Ectodermal cell (in vitro differentiated cells): ENCODE data around the gene GPBP1.
"Not testable (repeated sequence)": the region's sequence is repeated elsewhere in the genome, so short reads cannot be mapped to it uniquely, and the experiment has no call there.

Experiments
- H3K27ac ChIP-seq: 2 replicates; pipeline ENCODE4 v1.7.0; 2013; ENCODE audit warnings: mild to moderate bottlenecking, low read depth, low read length; ENCODE audit not compliant: insufficient read depth, poor library complexity, severe bottlenecking
- H3K27me3 ChIP-seq: 2 replicates; pipeline ENCODE4 v1.7.0; 2013; ENCODE audit warnings: mild to moderate bottlenecking, low read length; ENCODE audit not compliant: insufficient read depth, control insufficient read depth, poor library complexity, severe bottlenecking
- H3K36me3 ChIP-seq: one replicate; pipeline ENCODE4 v1.7.0; 2013; ENCODE audit warnings: low read length; ENCODE audit not compliant: control insufficient read depth, insufficient read depth
- H3K4me1 ChIP-seq: one replicate; pipeline ENCODE4 v1.7.0; 2013; ENCODE audit warnings: low read length; ENCODE audit not compliant: control insufficient read depth, insufficient read depth
- H3K4me3 ChIP-seq: 2 replicates; pipeline ENCODE4 v1.7.0; 2013; ENCODE audit warnings: low read depth, low read length, control low read depth; ENCODE audit not compliant: insufficient read depth
- H3K9me3 ChIP-seq: 2 replicates; pipeline ENCODE4 v1.7.0; 2013; ENCODE audit warnings: mild to moderate bottlenecking, low read length, moderate library complexity; ENCODE audit not compliant: control insufficient read depth
- WGBS, 2 experiments: methylation state at CpG; one replicate each; pipeline ENCODE4 v1.1.7; 2013; ENCODE audit warnings: missing lambda C conversion rate in 2 of 2; 5-methylcytosine and 5-hydroxymethylcytosine counted together

GPBP1 gene

GRCh38 chr5:57176350-57176857 lies 2.5 kb downstream of the GPBP1 start:
- no peaks in the 10 kb centered on the region for H3K36me3 ChIP-seq
- H3K27me3 ChIP-seq = no peaks in the 10 kb centered on the region
- no peak overlapping the region for H3K27ac ChIP-seq
- peaks cover 4% of the 10 kb centered on the region for H3K4me1 ChIP-seq
- H3K9me3 ChIP-seq = no peaks in the 10 kb centered on the region
- 11 to 19% methylated on average over 7 of the region's 7 CpGs for WGBS, 2 experiments
- H3K4me3 ChIP-seq = peak overlapping the region; percentile 88

GRCh38 chr5:57177479-57178156 lies 3.8 kb downstream of the GPBP1 start:
- no peaks in the 10 kb centered on the region for H3K36me3 ChIP-seq
- H3K27me3 ChIP-seq = no peaks in the 10 kb centered on the region
- H3K4me3 ChIP-seq = peak overlapping the region; percentile 14
- no peaks in the 10 kb centered on the region for H3K9me3 ChIP-seq
- WGBS, 2 experiments = 89 to 94% methylated on average over 13 to 14 of the region's 14 CpGs
- no peak overlapping the region for H3K27ac ChIP-seq
- H3K4me1 ChIP-seq = peaks cover 4% of the 10 kb centered on the region

GRCh38 chr5:57178238-57178637 lies 4.4 kb downstream of the GPBP1 start:
- H3K36me3 ChIP-seq = not testable (repeated sequence)
- peak overlapping the region; percentile 24 for H3K4me3 ChIP-seq

GRCh38 chr5:57179262-57180200 lies 5.7 kb downstream of the GPBP1 start:
- H3K9me3 ChIP-seq = no peaks in the 10 kb centered on the region
- H3K27me3 ChIP-seq = no peaks in the 10 kb centered on the region
- H3K36me3 ChIP-seq = peaks cover 2% of the 10 kb centered on the region
- H3K27ac ChIP-seq = no peak overlapping the region
- H3K4me1 ChIP-seq = peaks cover 4% of the 10 kb centered on the region
- H3K4me3 ChIP-seq = peak overlapping the region; percentile 24
- WGBS, 2 experiments = 76 to 83% methylated on average over 12 of the region's 12 CpGs

More at GRCh38 chr5:57178238-57178637, 4.4 kb downstream of the GPBP1 start:
- not testable (repeated sequence) for H3K27ac ChIP-seq, H3K4me1 ChIP-seq, H3K9me3 ChIP-seq, H3K27me3 ChIP-seq
- 81 to 84% methylated on average over 12 of the region's 12 CpGs for WGBS, 2 experiments

- Histone ChIP-seq H3K4me3 (no peak overlapping the region), H3K4me1 (peaks cover 7% of the 10 kb centered on the region), H3K9me3 (no peaks in the 10 kb centered on the region), H3K27me3 (no peaks in the 10 kb centered on the region), H3K27ac (no peak overlapping the region), H3K36me3 (peaks cover 3% of the 10 kb centered on the region)
- WGBS, 2 experiments = 91 to 94% methylated on average over 7 to 10 of the region's 10 CpGs
Observed at GRCh38 chr5:57181154-57181553, 7.3 kb downstream of the GPBP1 start.

GRCh38 chr5:57184322-57184721 lies 10.5 kb downstream of the GPBP1 start:
- H3K4me3 ChIP-seq = no peak overlapping the region
- no peaks in the 10 kb centered on the region for H3K9me3 ChIP-seq
- H3K27ac ChIP-seq = no peak overlapping the region
- WGBS, 2 experiments = 91 to 97% methylated on average over 2 of the region's 2 CpGs
- H3K27me3 ChIP-seq = no peaks in the 10 kb centered on the region
- peaks cover 7% of the 10 kb centered on the region for H3K4me1 ChIP-seq
- H3K36me3 ChIP-seq = peaks cover 3% of the 10 kb centered on the region

GRCh38 chr5:57185313-57185712 lies 11.5 kb downstream of the GPBP1 start:
- Histone ChIP-seq H3K4me1 (peaks cover 3% of the 10 kb centered on the region), H3K27ac (no peak overlapping the region), H3K36me3 (peaks cover 3% of the 10 kb centered on the region), H3K4me3 (no peak overlapping the region), H3K9me3 (no peaks in the 10 kb centered on the region), H3K27me3 (no peaks in the 10 kb centered on the region)
- WGBS, 2 experiments = 87 to 91% methylated on average over 8 to 9 of the region's 9 CpGs

GRCh38 chr5:57186194-57186593 lies 12.3 kb downstream of the GPBP1 start:
- H3K27me3 ChIP-seq = no peaks in the 10 kb centered on the region
- peaks cover 3% of the 10 kb centered on the region for H3K36me3 ChIP-seq
- no peak overlapping the region for H3K27ac ChIP-seq
- H3K9me3 ChIP-seq = no peaks in the 10 kb centered on the region
- 89 to 96% methylated on average over 4 of the region's 4 CpGs for WGBS, 2 experiments
- H3K4me1 ChIP-seq = peaks cover 3% of the 10 kb centered on the region
- H3K4me3 ChIP-seq = no peak overlapping the region

GRCh38 chr5:57187977-57188376 lies 14.1 kb downstream of the GPBP1 start:
- H3K4me1 ChIP-seq, H3K27ac ChIP-seq, H3K27me3 ChIP-seq, H3K36me3 ChIP-seq, H3K9me3 ChIP-seq, H3K4me3 ChIP-seq: not testable (repeated sequence)
- 93 to 99% methylated on average over 4 of the region's 4 CpGs for WGBS, 2 experiments

- Histone ChIP-seq H3K9me3 (no peaks in the 10 kb centered on the region), H3K4me1 (peaks cover 3% of the 10 kb centered on the region), H3K27ac (no peak overlapping the region), H3K4me3 (no peak overlapping the region), H3K27me3 (no peaks in the 10 kb centered on the region), H3K36me3 (peaks cover under 1% of the 10 kb centered on the region)
- 93 to 95% methylated on average over 3 of the region's 3 CpGs for WGBS, 2 experiments
Observed at GRCh38 chr5:57189515-57189914, 15.7 kb downstream of the GPBP1 start.
